Measurements from ENCODE around the gene MARCHF3. TPM values are rescaled to one million over a fixed set of nuclear protein-coding genes. Genes with fewer than 3 reads are reported as not detected.

The MARCHF3 gene
- total RNA-seq, 1 experiment from 2014 or later = 4.8 TPM

DNA sequence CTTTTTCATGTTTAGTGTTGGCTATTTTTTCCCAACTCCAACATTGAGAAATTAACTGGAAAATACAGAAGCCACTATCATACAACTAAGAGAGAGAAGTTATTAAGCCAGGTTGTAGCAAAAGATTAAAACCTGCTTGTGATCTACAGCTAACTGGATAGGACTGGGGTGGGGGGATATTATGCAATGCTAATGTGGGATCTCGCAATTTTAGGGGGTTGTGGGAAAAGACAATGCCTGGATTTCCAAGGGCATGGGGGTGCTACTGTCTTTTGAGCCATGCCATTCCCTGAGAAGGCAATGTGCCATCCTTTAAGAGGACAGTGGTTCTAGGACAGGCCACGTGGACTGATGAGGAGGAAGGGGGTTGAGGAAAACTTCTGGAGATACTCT, 46.5 kb downstream of the MARCHF3 start:
- no peak for DNase-seq (ENCODE audit: low spot score)

DNA sequence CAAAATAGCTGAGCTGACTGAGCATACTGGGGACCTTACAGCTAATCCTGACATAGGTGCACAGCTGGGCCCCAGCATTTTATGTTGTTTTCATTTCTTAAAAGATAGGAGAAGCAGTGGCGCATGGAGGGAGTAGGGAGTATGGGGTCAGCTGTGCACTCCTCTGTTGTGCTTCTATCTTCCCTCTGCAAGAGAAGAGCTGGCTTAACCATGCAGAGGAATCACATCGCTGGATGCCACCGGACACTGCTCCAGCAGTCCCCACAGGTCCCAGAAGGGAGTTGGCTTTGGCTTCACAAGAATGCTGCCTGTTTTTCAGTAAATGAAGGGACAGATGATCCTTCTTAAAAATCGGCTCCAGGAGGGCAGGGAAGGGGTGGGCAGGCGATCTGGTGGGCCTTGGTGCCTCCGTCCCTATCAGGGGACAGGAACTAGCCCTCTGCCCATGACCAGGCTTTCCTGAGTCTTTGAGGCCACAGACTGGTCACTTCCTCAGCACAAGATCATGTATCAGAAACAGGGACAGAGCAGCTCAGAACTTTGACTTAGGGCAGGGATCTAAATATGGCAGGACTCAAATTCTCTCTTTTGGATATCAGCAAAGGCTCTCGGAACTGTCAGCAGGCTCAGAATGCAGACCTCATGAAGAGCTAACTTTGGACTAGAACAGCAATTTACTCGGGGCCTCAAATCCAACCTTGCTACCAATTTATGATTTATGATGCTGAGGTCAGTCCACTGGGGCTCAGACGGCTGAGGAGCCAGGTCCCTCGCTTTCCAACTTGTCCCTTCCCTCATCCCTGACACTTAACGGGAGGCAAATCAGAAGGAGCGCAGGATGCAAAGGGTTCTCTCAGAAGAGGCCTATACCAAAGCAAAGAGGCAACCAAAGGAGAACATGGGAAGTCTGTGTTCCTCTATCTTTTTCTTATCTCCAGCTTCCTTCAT, 47.2 kb downstream of the MARCHF3 start:
- no peak for DNase-seq (ENCODE audit: low spot score)

DNA sequence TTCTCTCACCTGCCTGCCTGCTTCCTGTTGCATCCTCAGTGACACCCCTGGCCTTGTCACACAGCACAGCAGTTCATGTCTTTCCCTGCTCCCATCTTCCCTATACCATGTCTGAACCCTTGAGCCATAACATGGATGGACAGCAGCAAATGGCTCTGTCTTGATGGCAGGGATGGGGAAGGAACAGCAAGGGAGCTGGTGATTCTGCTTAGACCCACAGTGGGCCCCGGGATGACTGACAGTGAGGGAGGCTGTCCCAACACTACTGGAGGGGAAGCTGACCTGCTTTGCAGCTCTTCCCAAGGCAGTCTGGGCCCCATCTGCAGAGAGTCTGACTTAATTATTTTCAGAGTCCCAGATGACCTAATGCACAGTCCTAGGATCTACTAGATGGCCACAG, 48.2 kb downstream of the MARCHF3 start:
- no peak for DNase-seq (ENCODE audit: low spot score)

DNA sequence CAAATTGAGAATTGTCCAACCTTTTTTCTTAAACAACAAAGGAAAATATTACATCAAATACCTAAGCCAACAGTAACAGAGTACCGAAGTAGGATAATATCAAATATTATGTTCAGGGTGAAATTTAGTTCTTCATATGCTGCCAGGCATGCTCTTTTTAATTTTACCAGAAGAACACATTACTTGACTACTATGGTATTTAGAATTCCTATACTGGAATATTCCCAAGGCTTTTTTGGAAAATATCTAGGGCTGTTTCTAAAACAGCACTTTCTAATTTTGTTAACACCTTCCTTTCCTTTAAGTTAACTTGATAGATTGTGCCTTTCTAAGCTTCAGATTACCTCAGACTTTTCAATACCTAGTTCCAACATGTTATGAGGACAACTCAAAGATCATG, 48.7 kb downstream of the MARCHF3 start:
- no peak for DNase-seq (ENCODE audit: low spot score)

DNA sequence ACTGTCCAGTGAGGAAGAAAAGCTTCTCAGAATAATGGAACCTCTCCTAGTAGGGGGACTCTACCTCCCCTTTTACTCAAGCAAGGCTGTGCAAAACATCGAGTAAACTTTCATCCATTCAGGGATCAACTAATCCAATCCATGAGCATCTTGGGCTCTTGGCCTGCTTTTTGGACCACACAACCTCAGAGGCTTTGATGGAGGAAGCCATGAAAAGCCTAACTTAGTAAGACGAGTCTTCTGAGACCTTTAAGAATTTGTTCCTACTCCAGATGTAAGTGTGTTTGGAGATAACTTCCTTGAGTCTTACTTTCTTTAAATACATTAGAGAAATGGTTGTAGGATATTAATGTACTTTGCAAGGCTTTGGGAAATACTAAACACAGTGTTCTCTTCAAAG, 49.1 kb downstream of the MARCHF3 start:
- no peak for DNase-seq (ENCODE audit: low spot score)

DNA sequence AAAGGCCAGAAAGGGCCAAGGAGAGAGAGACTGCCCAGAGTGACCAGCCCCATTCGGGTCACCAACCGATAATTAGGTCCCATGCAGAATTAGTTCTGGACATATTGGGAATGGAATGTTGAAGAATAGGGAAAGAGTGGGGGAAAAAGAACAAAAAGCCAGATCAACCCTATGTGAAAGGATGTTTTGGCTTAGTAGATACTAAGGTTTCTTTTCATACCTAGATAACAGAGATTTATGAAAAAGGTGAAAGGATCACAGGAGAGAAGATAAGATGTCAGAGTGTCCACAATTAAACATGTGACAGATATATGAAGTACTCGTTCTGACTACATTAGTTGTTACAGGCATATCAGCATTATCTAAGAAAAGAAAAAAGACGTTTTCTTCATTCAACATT, 52.1 kb downstream of the MARCHF3 start:
- DNase-seq (ENCODE audit: low spot score) = no peak

DNA sequence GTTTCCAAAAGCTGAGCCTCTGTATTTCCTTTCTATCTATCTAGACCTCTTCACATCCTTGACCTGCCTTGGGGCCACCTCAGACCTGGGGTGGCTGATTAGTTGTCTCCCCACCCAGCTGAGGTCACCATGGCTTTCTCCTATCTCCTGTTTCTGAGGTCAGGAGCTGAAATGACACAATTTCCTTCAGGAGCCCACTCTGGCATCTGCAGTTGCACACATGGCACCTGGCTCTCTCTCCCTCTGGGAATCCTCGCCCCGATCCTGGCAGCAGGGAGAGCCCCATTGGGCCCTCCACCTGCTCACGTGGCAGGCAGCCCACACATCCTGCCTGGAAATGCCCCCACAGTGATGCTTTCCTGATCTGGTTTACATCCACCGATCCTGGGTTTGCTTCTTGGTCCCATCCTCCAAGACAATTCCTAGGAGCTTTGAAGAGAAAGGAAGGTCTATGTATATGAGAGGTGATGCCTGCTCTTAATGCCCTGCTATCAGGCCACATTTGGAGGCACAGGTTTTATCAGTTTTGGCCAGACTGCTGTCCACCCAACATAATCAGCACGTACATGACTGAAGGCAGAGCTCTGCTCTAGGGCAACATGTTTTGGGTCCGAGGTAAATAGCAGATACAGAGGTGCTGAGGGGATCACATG, 53.7 kb downstream of the MARCHF3 start:
- DNase-seq (ENCODE audit: low spot score) = no peak

DNA sequence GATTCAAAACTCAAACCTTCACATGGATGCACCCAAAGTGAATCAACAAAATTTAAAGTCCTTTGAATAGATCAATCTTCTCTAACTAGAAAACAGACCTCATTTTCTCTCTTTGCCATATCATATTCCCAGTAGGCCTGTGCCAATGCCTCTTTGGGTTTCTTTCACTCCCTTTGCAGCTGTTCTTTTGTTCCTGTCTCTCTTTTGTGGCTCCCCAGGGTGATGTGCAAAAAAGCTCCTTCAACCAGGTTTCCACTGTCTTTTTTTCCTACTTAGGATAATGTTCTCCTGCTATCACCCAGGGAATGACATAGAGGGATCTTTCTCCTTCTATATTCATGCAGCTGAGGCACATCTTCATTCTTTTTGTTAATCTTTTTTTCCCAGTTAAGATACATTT, 54.6 kb downstream of the MARCHF3 start:
- DNase-seq (ENCODE audit: low spot score) = no peak

DNA sequence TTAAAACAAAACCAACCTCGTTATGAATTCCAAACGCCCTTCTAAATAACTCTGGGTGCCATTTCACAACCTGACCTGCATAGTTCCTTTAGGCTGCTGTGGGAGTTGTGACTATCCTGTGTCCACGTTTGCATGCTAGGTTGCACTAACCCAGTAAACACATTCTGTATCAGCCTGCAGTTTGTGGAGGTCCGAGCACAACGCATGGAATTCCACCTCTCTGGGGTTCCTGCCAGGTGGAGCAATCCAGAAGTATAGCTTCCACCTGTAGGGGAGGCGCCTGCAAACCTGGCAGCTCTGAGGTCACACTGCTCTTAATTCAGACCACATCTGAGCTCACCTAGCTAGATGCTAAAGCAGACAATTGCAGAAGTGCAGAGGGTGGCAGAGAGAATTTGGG, 57.2 kb downstream of the MARCHF3 start:
- DNase-seq (ENCODE audit: low spot score) = no peak

DNA sequence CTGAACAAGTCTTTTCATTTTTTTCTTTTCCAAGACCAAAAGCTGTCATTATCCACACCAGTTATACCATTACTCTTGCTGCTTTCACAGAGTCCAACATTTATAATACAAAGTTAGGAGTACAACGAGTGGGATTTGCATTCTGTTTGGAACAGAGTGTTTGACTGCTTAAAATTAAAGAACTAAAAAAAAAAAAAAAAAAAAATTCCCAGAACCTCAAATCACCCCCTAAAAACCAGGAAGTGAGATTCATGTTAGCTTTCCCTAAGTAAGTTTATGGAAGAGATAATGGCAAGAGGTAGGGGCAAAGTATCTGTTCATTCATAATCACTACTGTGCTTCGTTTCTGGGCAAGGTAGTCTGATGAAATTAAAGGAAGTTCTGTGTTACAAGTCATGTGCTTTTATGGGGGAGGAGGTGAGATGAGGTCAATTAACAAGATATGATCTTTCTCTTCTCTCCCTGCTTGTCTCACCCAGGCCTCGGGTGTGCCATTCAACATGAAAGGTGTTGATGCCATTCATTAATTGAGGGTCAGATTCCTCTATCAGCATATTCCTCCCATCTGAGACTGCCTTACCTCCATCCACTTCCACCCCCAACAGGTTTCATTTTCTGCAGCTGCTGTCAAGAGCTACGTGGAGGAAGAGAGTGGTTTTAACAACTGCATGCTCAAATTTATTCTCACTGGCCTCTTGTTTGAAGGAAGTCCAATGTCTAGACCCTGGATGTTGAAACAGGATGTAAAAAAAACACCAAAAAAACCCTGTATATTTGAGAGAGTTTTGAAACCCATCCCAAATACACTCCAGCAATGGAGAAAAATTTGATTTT, 58.1 kb downstream of the MARCHF3 start:
- DNase-seq (ENCODE audit: low spot score) = no peak

DNA sequence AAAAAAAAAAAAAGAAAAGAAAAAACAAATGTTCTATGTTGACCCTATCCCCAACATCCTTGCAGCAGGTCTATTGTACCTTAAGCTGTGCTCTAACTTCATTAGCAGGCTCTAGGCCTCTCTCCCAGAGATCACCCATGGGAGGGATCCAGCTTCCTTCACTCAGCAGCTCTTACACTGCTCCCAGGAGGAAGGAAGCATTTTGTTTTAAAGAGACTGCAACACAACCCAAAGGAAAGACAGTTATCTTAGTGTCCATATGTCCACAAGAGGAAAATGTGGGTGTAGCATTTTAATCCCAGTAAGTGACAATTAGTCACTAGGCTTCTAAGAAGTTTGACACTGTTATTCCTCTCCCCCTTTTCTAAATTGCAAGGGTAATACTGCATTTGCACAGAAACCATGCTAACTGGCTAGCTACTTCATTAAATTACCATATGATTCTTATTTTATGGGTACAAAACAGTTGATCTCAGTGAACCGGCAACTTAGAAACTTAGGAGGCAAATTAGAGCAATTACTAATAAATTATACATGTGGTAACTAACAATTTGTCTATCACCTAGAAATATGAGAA, 58.8 kb downstream of the MARCHF3 start:
- DNase-seq (ENCODE audit: low spot score) = no peak

DNA sequence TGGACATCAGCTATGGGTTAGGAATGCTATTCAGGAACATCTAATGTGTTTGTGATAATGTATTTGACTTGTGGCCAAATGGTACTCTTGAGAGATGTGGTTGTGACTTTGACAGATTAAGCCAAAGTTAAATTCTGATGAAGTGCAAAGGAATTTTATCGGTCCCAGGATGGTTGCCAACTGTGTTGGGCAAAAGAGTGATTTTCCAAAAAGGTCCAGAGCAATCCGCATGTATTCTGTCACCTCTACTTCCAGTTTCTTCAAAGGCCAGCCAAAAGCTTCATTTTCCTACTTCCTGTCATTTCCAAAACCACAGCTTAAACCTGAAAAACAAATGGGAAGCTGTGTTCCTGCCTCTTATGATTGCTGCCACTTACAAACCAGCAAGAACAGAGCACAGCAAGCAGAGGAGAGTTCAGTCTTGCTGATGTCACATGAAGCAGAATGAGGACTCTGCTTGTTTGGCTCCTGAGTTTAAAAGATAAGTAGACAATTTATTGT, 59.8 kb downstream of the MARCHF3 start:
- DNase-seq (ENCODE audit: low spot score) = peak; percentile 85

DNA sequence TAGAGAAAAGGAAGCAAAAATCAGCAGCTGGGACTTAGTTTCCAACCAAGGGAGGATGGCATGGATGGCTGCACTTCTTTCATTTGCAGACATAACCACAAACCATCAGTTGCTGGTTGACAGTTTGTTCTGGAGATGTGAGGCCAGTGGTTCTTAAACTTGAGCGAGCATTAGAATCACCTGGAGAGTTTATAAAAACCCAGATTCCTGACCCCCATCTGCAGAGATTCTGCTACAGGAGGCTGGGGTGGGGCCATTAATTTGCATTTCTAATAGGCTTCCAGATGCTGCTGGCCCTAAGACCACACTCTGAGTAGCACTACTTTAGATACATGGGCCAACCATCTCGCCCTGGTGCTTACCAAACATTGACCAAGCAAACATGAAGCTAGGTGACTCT, 60.8 kb downstream of the MARCHF3 start:
- no peak for DNase-seq (ENCODE audit: low spot score)

DNA sequence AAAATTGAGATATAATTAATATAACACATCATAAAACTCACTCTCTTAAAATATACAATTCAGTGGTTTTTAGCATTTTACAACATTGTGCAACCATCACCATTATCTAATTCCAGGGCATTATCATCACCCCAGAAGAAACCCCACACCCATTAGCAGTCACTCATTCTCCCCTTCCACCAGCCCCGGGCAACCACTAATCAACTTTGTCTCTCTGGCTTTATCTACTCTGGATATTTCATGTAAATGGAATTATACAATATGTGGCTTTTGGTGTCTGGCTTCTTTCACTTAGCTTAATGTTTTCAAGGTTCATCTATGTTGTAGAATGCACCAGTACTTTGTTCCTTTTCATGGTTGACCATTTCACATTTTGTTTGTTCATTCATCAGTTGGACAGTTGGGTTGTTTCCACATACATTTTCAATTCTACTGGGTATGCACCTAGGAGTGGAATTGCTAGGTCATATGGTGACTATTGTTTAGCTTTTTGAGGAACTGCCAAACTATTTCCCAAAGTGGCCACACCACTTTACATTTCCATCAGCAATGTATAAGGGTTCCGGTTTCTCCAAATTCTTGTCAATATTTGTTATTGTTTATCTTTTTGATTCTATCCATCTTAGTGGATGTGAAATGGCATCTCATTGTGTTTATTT, 62.4 kb downstream of the MARCHF3 start:
- DNase-seq (ENCODE audit: low spot score) = no peak

DNA sequence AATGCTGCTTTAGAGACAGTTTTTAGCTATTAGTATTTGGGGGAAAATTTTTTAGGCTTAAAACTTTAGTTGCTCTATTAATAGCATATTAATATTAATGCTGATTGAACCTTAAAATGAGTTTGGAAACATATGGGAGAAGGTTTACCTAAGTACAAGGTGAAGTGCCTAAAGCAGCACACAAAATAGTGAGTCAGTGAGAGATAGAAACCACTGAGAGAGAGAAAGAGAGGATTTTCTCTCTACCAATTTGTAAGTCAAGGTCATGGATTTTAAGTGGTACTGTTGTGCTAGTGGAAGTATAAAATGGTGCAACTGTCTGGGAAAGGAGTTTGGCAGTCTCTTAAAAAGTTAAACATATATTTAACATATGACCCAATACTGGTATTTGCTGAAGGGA, 64.9 kb downstream of the MARCHF3 start:
- DNase-seq (ENCODE audit: low spot score) = no peak

DNA sequence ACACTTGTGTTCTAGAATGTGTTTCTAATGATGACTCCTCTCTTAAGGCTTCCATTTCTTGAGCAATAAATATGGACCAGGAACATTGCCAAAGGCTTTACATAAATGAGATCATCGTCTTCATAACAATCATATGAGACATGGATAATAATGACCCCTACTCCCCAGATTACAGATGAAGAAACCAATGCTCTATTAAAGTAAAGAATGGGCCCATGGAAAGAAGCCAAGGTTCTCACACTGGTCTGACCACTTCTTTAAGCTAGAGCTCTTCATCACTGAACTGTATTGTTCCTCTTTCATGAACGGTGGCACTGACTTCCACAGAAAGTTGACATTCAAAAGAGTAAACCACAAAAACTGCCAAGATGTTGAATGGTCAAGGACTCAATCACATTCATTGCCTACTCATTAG, 65.3 kb downstream of the MARCHF3 start:
- peak; percentile 28 for DNase-seq (ENCODE audit: low spot score)

DNA sequence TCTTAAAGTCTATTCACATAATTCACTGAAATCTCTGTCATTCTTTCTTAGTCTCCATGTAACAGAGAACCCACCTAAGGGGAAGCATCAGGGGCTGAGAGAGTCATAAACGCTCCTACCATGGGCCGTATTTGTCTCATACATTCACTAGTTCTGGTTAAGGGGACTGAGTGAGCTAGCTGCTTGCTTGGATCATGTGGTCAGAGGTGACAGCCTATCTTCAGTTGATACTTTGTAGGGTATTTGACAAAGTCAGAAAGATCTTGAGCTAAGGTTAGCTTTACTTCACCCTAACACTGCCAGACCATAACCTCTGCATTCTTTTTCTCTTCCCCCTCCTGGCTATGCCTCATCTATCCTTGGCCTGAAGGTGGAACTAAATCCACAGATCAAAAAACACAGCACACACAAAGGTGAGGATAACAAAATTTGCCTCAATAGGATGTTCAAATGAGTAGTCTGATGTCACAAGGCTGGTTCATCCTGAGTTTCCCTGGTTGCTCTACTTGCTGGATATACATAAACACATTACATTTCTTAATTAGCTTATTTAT, 66.5 kb downstream of the MARCHF3 start:
- no peak for DNase-seq (ENCODE audit: low spot score)

DNA sequence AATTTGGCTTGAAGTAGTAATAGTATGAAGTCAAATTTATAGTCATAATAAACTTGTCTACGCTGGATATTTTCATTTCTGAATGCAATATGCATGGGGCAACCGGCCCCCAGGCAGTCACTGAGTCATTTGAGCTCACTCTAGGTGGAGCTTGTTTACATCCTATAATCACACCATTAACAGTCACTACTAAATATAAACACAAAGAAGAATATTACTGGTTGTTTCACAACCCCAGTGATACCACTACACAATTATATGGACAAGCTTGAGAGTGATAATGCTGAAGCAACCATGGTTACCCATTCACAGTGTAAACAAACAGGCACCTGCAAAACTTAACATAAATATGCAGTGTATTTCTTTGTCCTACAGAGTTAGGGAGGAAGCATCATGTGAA, 68.7 kb downstream of the MARCHF3 start:
- no peak for DNase-seq (ENCODE audit: low spot score)

DNA sequence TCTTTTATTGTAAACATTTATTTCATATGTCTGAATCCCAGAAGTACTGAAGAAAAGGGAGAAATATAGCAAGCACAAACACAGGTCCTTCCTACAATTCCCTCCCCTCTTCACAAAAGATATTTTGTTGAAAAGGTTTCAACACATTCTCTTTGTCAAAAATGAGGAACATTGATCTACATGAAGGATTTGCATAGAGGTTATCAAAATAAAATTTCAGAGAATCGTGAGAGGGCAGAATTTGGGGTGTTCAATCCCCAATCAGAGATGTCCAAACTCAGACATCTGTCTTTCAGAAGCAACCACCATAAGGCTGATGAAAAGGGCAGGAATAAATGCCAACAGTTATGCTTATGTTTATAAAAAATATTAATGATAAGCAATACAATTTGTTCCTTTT, 69.2 kb downstream of the MARCHF3 start:
- DNase-seq (ENCODE audit: low spot score) = no peak

DNA sequence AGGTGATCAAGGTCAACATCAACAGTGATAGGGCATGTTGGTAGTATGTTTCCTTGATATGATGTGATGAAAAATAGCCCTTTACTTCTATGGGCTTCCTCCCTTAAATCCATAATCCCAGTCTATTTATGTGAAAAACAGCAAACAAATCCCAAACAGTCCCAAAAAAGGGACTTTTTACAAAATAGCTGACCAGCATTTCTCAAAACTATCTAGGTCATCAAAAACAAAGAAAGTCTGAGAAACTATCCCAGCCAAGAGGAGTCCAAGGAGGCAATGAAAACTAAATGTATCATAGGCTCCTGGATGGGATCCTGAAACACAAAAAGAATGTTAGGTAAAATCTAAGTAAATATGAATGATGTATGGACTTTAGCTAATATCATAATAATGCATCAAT, 71.2 kb downstream of the MARCHF3 start:
- no peak for DNase-seq (ENCODE audit: low spot score)

DNA sequence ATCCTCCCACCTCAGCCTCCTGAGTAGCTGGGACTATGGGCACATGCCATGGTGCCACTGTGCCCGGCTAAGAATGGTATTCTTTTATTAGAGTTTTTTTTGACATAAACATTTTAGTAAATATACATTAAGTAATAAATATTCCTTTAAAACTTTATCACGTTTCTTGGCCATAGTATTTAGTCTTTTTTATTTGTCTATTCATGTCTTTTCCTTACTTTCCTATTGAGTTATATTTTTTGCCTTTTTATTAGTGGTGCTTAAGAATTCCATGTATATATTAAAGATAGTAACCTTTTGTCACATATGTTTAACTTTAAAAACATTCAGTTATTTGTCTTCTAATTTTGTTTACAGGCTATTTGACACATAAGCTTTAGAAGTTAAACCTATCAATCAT, 73.4 kb downstream of the MARCHF3 start:
- no peak for DNase-seq (ENCODE audit: low spot score)

Measured in A172 (cell line).